Left forelimb (tissue), 1 donor: ENCODE results near the gene CCL17.

Experiments used
- DNase-seq: peaks from one replicate; pipeline ENCODE4 v3.0.0-alpha.2; 2018; ENCODE audit warnings: low spot score

Gene CCL17

GRCh38 chr16:57377080-57377841, 27.3 kb upstream of the CCL17 start:
- no peak for DNase-seq

GRCh38 chr16:57379579-57379978, 25.0 kb upstream of the CCL17 start:
- no peak for DNase-seq

- DNase-seq = no peak
These were observed 23.7 kb upstream of the CCL17 start for GRCh38 chr16:57380671-57381462.

- DNase-seq = no peak
These were observed 22.6 kb upstream of the CCL17 start for GRCh38 chr16:57381791-57382534.

GRCh38 chr16:57382535-57383275, 21.9 kb upstream of the CCL17 start:
- no peak for DNase-seq

GRCh38 chr16:57383276-57384247, 21.0 kb upstream of the CCL17 start:
- no peak for DNase-seq

GRCh38 chr16:57384248-57385070, 20.1 kb upstream of the CCL17 start:
- no peak for DNase-seq

GRCh38 chr16:57385083-57385482, 19.5 kb upstream of the CCL17 start:
- no peak for DNase-seq

GRCh38 chr16:57386381-57386951, 18.1 kb upstream of the CCL17 start:
- DNase-seq = no peak

GRCh38 chr16:57387598-57388354, 16.8 kb upstream of the CCL17 start:
- DNase-seq = no peak

GRCh38 chr16:57388359-57389086, 16.0 kb upstream of the CCL17 start:
- DNase-seq = no peak

- DNase-seq = no peak
These were observed 15.5 kb upstream of the CCL17 start for GRCh38 chr16:57389087-57389468.

- DNase-seq = no peak
These were observed 13.8 kb upstream of the CCL17 start for GRCh38 chr16:57390636-57391295.

GRCh38 chr16:57391300-57391699, 13.3 kb upstream of the CCL17 start:
- no peak for DNase-seq

- DNase-seq = no peak
These were observed 12.9 kb upstream of the CCL17 start for GRCh38 chr16:57391708-57392107.

GRCh38 chr16:57392694-57393093, 11.9 kb upstream of the CCL17 start:
- no peak for DNase-seq

- no peak for DNase-seq
These were observed 10.1 kb upstream of the CCL17 start for GRCh38 chr16:57394444-57394843.

GRCh38 chr16:57395026-57395425, 9.5 kb upstream of the CCL17 start:
- DNase-seq = no peak
